Chondrocyte (in vitro differentiated cells): ENCODE results near the gene SPCS3. TPM values are rescaled to one million over a fixed set of nuclear protein-coding genes. Genes with fewer than 3 reads are reported as not detected.

Experiments used
- DNase-seq: peaks from one replicate; pipeline ENCODE4 v3.0.0; 2021; ENCODE audit warnings: mixed read lengths, low spot score
- H3K27ac Mint-ChIP-seq: one replicate; pipeline ENCODE4 v1.8.0; 2021; ENCODE audit warnings: mild to moderate bottlenecking, moderate library complexity, mixed read lengths; ENCODE audit not compliant: unreplicated experiment
- H3K27me3 Mint-ChIP-seq: 2 replicates; pipeline ENCODE4 v1.8.0; 2021; ENCODE audit warnings: low read depth, mixed read lengths
- H3K36me3 Mint-ChIP-seq: 2 replicates; pipeline ENCODE4 v1.8.0; 2021; ENCODE audit warnings: low read depth, mixed read lengths
- H3K4me1 Mint-ChIP-seq: 2 replicates; pipeline ENCODE4 v1.8.0; 2021; ENCODE audit warnings: low read depth, mild to moderate bottlenecking, mixed read lengths
- H3K4me3 Mint-ChIP-seq: one replicate; pipeline ENCODE4 v1.8.0; 2021; ENCODE audit warnings: mild to moderate bottlenecking, moderate library complexity, mixed read lengths; ENCODE audit not compliant: unreplicated experiment
- H3K9me3 Mint-ChIP-seq: 2 replicates; pipeline ENCODE4 v1.8.0; 2021; ENCODE audit warnings: low read depth, mixed read lengths
- total RNA-seq: library from RNA; stranded (reverse); gene quantifications from 3 replicates; pipeline ENCODE4 v1.2.1, GENCODE V29; 2021
- TF ChIP-seq, protein P1 (sequence below): fragments of 200-600 bp; sonication (generic); IDR thresholded peaks from 2 replicates; pipeline ENCODE4 v1.5.0; 2021; ENCODE audit warnings: antibody characterized with exemption, mild to moderate bottlenecking, moderate library complexity

SPCS3 gene
- total RNA-seq, 1 donor from 2014 or later: 122 TPM

GRCh38 chr4:176288020-176288419, 31.7 kb upstream of the SPCS3 start:
- H3K27ac Mint-ChIP-seq: no peak overlapping the region
- TF ChIP-seq, protein P1, sequence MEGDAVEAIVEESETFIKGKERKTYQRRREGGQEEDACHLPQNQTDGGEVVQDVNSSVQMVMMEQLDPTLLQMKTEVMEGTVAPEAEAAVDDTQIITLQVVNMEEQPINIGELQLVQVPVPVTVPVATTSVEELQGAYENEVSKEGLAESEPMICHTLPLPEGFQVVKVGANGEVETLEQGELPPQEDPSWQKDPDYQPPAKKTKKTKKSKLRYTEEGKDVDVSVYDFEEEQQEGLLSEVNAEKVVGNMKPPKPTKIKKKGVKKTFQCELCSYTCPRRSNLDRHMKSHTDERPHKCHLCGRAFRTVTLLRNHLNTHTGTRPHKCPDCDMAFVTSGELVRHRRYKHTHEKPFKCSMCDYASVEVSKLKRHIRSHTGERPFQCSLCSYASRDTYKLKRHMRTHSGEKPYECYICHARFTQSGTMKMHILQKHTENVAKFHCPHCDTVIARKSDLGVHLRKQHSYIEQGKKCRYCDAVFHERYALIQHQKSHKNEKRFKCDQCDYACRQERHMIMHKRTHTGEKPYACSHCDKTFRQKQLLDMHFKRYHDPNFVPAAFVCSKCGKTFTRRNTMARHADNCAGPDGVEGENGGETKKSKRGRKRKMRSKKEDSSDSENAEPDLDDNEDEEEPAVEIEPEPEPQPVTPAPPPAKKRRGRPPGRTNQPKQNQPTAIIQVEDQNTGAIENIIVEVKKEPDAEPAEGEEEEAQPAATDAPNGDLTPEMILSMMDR: no peak
- no peak for DNase-seq
- H3K27me3 Mint-ChIP-seq: no peaks in the 10 kb centered on the region
- H3K36me3 Mint-ChIP-seq: no peaks in the 10 kb centered on the region
- peaks cover 4% of the 10 kb centered on the region for H3K4me1 Mint-ChIP-seq
- H3K9me3 Mint-ChIP-seq: no peaks in the 10 kb centered on the region
- H3K4me3 Mint-ChIP-seq: no peak overlapping the region

DNA sequence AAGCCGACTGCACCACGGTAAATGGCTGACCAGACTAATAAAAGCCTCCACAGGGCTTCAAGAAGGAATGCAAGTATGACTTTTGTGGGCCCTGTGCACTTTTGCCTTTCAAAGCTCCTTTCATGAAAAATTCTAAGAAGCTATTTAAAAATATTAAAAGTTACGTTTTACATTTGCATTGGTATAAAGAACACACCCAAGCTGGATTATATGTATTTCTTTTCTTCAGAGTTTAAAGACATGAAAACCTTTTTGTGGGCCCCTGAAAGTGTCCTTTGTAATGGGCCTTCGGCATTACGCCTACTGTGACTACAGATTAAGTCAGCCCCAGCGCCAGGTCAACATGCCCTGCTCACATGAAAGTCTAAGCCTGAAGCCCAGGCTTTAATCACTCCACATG, 30.2 kb upstream of the SPCS3 start:
- H3K36me3 Mint-ChIP-seq: no peaks in the 10 kb centered on the region
- H3K27ac Mint-ChIP-seq: no peak overlapping the region
- no peaks in the 10 kb centered on the region for H3K27me3 Mint-ChIP-seq
- no peak for DNase-seq
- no peaks in the 10 kb centered on the region for H3K9me3 Mint-ChIP-seq
- H3K4me3 Mint-ChIP-seq: no peak overlapping the region
- TF ChIP-seq, protein P1: no peak
- peaks cover 4% of the 10 kb centered on the region for H3K4me1 Mint-ChIP-seq

- no peak overlapping the region for H3K27ac Mint-ChIP-seq
- H3K4me1 Mint-ChIP-seq: peaks cover 4% of the 10 kb centered on the region
- no peak overlapping the region for H3K4me3 Mint-ChIP-seq
- H3K27me3 Mint-ChIP-seq: no peaks in the 10 kb centered on the region
- no peak for DNase-seq
- H3K9me3 Mint-ChIP-seq: no peaks in the 10 kb centered on the region
- TF ChIP-seq, protein P1: no peak
- H3K36me3 Mint-ChIP-seq: no peaks in the 10 kb centered on the region
Measured at GRCh38 chr4:176290520-176290919, 29.2 kb upstream of the SPCS3 start.

DNA sequence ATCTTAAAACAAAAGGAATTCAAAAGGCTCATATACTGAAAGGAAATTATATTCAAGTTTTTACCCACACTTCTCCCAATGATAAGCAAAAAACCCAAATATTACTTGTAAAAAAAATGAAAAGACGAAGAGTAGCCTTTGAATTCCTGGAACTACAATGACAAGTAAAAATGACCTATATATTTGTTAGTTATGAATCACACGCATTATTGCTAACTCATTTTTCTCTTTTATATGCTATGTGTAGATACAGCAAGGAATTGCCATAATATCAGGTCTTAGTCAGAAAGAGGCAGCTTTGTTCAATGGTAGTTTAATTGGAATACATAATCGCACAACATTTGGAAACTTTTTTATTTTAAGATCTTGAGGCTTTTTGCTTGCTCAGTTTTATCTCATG, 28.0 kb upstream of the SPCS3 start:
- H3K27ac Mint-ChIP-seq: no peak overlapping the region
- H3K36me3 Mint-ChIP-seq: no peaks in the 10 kb centered on the region
- peaks cover 1% of the 10 kb centered on the region for H3K4me1 Mint-ChIP-seq
- no peak overlapping the region for H3K4me3 Mint-ChIP-seq
- no peak for DNase-seq
- TF ChIP-seq, protein P1: no peak
- no peaks in the 10 kb centered on the region for H3K27me3 Mint-ChIP-seq
- H3K9me3 Mint-ChIP-seq: no peaks in the 10 kb centered on the region

DNA sequence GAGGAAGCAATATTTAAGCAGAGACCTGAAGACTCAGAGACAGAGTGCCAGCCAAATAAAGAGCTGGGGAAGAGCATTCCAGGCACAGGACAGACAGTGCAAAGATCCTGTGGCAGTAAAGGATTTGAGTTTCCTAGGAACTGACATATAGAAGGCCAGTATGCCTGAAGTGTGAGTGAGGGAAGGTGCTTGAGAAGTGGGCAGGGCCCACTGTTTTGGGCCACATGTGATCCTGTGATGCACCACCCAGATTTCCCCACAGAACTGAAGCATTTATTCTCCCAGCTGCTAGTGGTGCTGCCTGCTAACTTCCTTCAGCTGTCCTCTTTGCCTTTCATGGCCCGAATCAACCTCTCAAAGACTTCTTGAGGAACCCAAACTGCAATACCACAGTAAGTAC, 26.8 kb upstream of the SPCS3 start:
- H3K4me1 Mint-ChIP-seq: no peaks in the 10 kb centered on the region
- no peaks in the 10 kb centered on the region for H3K27me3 Mint-ChIP-seq
- no peaks in the 10 kb centered on the region for H3K9me3 Mint-ChIP-seq
- TF ChIP-seq, protein P1: no peak
- no peak overlapping the region for H3K27ac Mint-ChIP-seq
- H3K36me3 Mint-ChIP-seq: no peaks in the 10 kb centered on the region
- no peak for DNase-seq
- H3K4me3 Mint-ChIP-seq: no peak overlapping the region
